Osteoblast (primary cell): ENCODE data around the gene NRCAM. TPM values are rescaled to one million over a fixed set of nuclear protein-coding genes. Genes with fewer than 3 reads are reported as not detected.

Experiments used
- DNase-seq: peaks from one replicate; pipeline ENCODE4 v3.0.0; 2011; ENCODE audit warnings: low spot score, mixed read lengths; ENCODE audit not compliant: insufficient read length; ENCODE audit errors: missing footprints
- H2AFZ ChIP-seq: 2 replicates; pipeline ENCODE4 v1.6.0; 2011; ENCODE audit warnings: mild to moderate bottlenecking, low read length
- H3K27ac ChIP-seq: 2 replicates; pipeline ENCODE4 v1.5.1; 2011; ENCODE audit warnings: mild to moderate bottlenecking, low read depth, low read length, moderate library complexity
- H3K27me3 ChIP-seq: 2 replicates; pipeline ENCODE4 v1.6.0; 2012; ENCODE audit warnings: mild to moderate bottlenecking, control low read depth, inconsistent platforms, low read length, moderate library complexity; ENCODE audit not compliant: insufficient read depth
- H3K36me3 ChIP-seq: 2 replicates; pipeline ENCODE4 v1.5.1; 2011; ENCODE audit warnings: mild to moderate bottlenecking, low read length, control low read depth, moderate library complexity; ENCODE audit not compliant: insufficient read depth
- H3K4me1 ChIP-seq: 2 replicates; pipeline ENCODE4 v1.5.1; 2011; ENCODE audit warnings: mild to moderate bottlenecking, low read length, control low read depth, moderate library complexity; ENCODE audit not compliant: insufficient read depth
- H3K4me2 ChIP-seq: 2 replicates; pipeline ENCODE4 v1.6.0; 2011; ENCODE audit warnings: mild to moderate bottlenecking, low read length; ENCODE audit not compliant: insufficient read depth
- H3K4me3 ChIP-seq: fragments of 200-600 bp; sonication (generic); 3 replicates; pipeline ENCODE4 v1.5.1; 2012; ENCODE audit warnings: mild to moderate bottlenecking, low read length, inconsistent platforms; ENCODE audit not compliant: insufficient read depth
- H3K79me2 ChIP-seq: 2 replicates; pipeline ENCODE4 v1.6.0; 2012; ENCODE audit warnings: mild to moderate bottlenecking, low read length, control low read depth, inconsistent platforms; ENCODE audit not compliant: insufficient read depth
- H3K9me3 ChIP-seq: 2 replicates; pipeline ENCODE4 v1.5.1; 2011; ENCODE audit warnings: low read depth, low read length, control low read depth
- H4K20me1 ChIP-seq: 2 replicates; pipeline ENCODE4 v1.6.0; 2012; ENCODE audit warnings: mild to moderate bottlenecking, low read length, control low read depth; ENCODE audit not compliant: insufficient read depth
- total RNA-seq: library from RNA; depleted of rRNA; stranded (reverse); fragments of >200 nt; gene quantifications from 2 replicates; pipeline ENCODE4 v1.2.3, GENCODE V29; 2012
- TF ChIP-seq, protein P1 (sequence below): IDR thresholded peaks from 2 replicates; pipeline ENCODE4 v1.5.1; 2011; ENCODE audit warnings: mild to moderate bottlenecking, low read depth, low read length, moderate library complexity; ENCODE audit errors: extremely low read depth

Gene NRCAM
- total RNA-seq, 1 donor: 2.2 TPM

DNA sequence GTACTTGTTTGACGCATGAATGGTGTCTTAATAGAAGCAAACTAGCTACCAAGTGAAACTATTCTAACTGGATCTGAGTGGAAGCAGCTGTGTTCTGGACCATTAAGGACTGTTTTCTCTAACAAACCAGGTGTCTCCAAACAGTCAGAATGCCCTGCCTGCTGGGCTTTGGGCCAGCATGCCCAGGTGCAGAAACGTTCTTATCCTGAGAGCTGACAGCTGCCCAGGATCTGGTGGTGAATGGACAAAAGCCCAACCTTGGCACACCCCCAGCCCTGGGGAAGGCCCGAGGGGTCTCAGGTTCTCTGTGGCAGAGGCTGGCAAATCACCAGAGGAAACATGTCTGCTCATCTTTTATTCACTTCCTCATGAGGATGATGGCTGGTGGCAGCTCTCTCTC is 277.8 kb downstream of the NRCAM start:
- Histone ChIP-seq H3K4me1 (no peaks in the 10 kb centered on the region), H3K4me3 (no peak overlapping the region), H3K27ac (no peak overlapping the region), H4K20me1 (no peaks in the 10 kb centered on the region), H3K27me3 (no peaks in the 10 kb centered on the region), H3K4me2 (no peak overlapping the region), H3K9me3 (no peaks in the 10 kb centered on the region), H2AFZ (no peak overlapping the region), H3K36me3 (no peaks in the 10 kb centered on the region), H3K79me2 (no peaks in the 10 kb centered on the region)
- DNase-seq: no peak
- TF ChIP-seq, protein P1, sequence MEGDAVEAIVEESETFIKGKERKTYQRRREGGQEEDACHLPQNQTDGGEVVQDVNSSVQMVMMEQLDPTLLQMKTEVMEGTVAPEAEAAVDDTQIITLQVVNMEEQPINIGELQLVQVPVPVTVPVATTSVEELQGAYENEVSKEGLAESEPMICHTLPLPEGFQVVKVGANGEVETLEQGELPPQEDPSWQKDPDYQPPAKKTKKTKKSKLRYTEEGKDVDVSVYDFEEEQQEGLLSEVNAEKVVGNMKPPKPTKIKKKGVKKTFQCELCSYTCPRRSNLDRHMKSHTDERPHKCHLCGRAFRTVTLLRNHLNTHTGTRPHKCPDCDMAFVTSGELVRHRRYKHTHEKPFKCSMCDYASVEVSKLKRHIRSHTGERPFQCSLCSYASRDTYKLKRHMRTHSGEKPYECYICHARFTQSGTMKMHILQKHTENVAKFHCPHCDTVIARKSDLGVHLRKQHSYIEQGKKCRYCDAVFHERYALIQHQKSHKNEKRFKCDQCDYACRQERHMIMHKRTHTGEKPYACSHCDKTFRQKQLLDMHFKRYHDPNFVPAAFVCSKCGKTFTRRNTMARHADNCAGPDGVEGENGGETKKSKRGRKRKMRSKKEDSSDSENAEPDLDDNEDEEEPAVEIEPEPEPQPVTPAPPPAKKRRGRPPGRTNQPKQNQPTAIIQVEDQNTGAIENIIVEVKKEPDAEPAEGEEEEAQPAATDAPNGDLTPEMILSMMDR: no peak

DNA sequence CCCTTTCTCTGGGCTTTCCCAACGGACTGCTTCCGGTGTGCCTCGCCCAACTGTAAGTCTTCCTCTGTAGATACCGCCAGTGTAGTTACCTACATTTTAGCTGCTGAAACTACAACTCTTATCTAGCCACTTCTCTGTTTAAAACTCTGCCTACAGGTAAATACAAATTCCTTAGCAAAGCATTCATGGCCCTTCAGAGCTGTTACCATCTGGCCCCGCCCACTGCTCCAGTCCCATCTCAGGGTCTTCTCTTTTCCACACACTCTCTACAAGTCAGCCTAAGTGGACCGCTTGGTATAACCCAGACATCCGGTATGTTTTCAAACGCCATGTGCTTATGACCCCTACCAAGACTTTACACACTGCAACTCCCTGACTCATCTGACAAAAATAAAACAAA is 285.1 kb downstream of the NRCAM start:
- H3K4me2 ChIP-seq: no peak overlapping the region
- no peak for DNase-seq
- no peak overlapping the region for H3K27ac ChIP-seq
- H3K27me3 ChIP-seq: no peaks in the 10 kb centered on the region
- no peaks in the 10 kb centered on the region for H3K4me1 ChIP-seq
- H2AFZ ChIP-seq: no peak overlapping the region
- no peaks in the 10 kb centered on the region for H3K9me3 ChIP-seq
- H3K4me3 ChIP-seq: no peak overlapping the region
- no peaks in the 10 kb centered on the region for H3K36me3 ChIP-seq
- H4K20me1 ChIP-seq: no peaks in the 10 kb centered on the region
- H3K79me2 ChIP-seq: no peaks in the 10 kb centered on the region
- TF ChIP-seq, protein P1: no peak

DNA sequence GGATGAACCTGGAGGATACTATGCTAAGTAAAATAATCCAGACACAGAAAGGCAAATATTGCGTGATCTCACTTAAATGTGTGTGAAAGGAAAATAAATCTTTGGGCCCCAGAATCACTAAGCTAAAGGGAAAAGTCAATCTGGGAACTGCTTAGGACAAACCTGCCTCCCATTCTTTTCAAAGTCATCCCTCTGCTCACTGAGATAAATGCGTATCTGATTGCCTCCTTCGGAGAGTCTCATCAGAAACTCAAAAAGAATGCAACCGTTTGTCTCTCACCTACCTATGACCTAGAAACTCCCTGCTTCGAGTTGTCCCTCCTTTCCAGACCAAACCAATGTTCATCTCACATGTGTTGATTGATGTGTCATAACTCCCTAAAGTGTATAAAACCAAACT is 286.0 kb downstream of the NRCAM start:
- Histone ChIP-seq H3K79me2 (no peaks in the 10 kb centered on the region), H3K4me2 (no peak overlapping the region), H3K4me3 (no peak overlapping the region), H3K36me3 (no peaks in the 10 kb centered on the region), H3K4me1 (no peaks in the 10 kb centered on the region), H3K27ac (no peak overlapping the region), H3K27me3 (no peaks in the 10 kb centered on the region), H3K9me3 (no peaks in the 10 kb centered on the region), H2AFZ (no peak overlapping the region), H4K20me1 (no peaks in the 10 kb centered on the region)
- no peak for DNase-seq
- TF ChIP-seq, protein P1: no peak

DNA sequence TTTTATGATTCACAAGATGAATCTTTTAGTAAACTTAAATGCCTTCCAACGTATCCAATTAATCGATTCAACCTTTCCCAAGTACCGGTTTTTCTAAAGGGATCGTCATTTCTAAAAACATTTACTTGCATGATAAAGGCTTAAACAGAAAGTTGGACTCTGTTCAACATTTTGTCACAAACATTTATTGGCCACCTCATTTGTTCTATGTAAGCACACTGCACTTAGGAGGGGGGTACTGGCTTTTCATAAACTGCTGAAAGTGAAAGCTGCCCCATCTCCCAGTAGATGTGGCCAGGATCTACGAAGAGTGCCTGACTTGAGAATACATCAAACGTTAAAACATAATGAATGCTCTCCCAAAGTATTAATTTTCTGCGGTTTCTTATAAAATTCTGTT is 288.8 kb downstream of the NRCAM start:
- H3K4me1 ChIP-seq: no peaks in the 10 kb centered on the region
- H2AFZ ChIP-seq: peak overlapping the region; percentile 70
- no peak overlapping the region for H3K27ac ChIP-seq
- no peaks in the 10 kb centered on the region for H4K20me1 ChIP-seq
- H3K79me2 ChIP-seq: no peaks in the 10 kb centered on the region
- H3K36me3 ChIP-seq: no peaks in the 10 kb centered on the region
- H3K4me2 ChIP-seq: peak overlapping the region; percentile 66
- H3K9me3 ChIP-seq: no peaks in the 10 kb centered on the region
- no peak for DNase-seq
- H3K27me3 ChIP-seq: no peaks in the 10 kb centered on the region
- H3K4me3 ChIP-seq: peak overlapping the region; percentile 61
- TF ChIP-seq, protein P1: no peak
